Skeletal muscle satellite cell (primary cell): ENCODE data around the gene PDIK1L.
A peak's percentile ranks its signal among the peaks of the same experiment; 100 is the strongest.

ENCODE experiments used
- H3K27me3 ChIP-seq: 2 replicates; pipeline ENCODE4 v1.7.0; 2013; ENCODE audit warnings: low read length; ENCODE audit not compliant: control insufficient read depth, insufficient read depth
- H3K36me3 ChIP-seq: 2 replicates; pipeline ENCODE4 v1.7.0; 2013; ENCODE audit warnings: mild to moderate bottlenecking, control low read depth, low read length; ENCODE audit not compliant: insufficient read depth
- H3K4me1 ChIP-seq: 2 replicates; pipeline ENCODE4 v1.7.0; 2013; ENCODE audit warnings: low read length; ENCODE audit not compliant: control insufficient read depth, insufficient read depth
- H3K4me2 ChIP-seq: 2 replicates; pipeline ENCODE4 v1.7.0; 2013; ENCODE audit warnings: mild to moderate bottlenecking, low read length
- H3K4me3 ChIP-seq: 2 replicates; pipeline ENCODE4 v1.7.0; 2013; ENCODE audit warnings: low read length
- H3K9ac ChIP-seq: 2 replicates; pipeline ENCODE4 v1.7.0; 2013; ENCODE audit warnings: mild to moderate bottlenecking, low read depth, low read length, moderate library complexity
- H3K9me3 ChIP-seq: replicated peaks from 2 replicates; pipeline ENCODE4 v1.7.0; 2013; ENCODE audit warnings: mild to moderate bottlenecking, control low read depth, low read length

Gene PDIK1L

GRCh38 chr1:26160527-26161414 lies 49.1 kb downstream of the PDIK1L start:
- Histone ChIP-seq H3K27me3 (peaks cover 41% of the 10 kb centered on the region), H3K4me3 (peak overlapping the region; percentile 69), H3K4me1 (peaks cover 20% of the 10 kb centered on the region), H3K9me3 (no peaks in the 10 kb centered on the region), H3K4me2 (peak overlapping the region; percentile 95), H3K36me3 (no peaks in the 10 kb centered on the region), H3K9ac (peak overlapping the region; percentile 52)

- Histone ChIP-seq H3K9ac (peak overlapping the region; percentile 52), H3K4me3 (peak overlapping the region; percentile 69), H3K4me1 (peaks cover 20% of the 10 kb centered on the region), H3K4me2 (peak overlapping the region; percentile 95), H3K9me3 (no peaks in the 10 kb centered on the region), H3K36me3 (no peaks in the 10 kb centered on the region), H3K27me3 (peaks cover 33% of the 10 kb centered on the region)
Measured at GRCh38 chr1:26161415-26162219, 50.0 kb downstream of the PDIK1L start.

GRCh38 chr1:26162220-26162709 lies 50.6 kb downstream of the PDIK1L start:
- H3K27me3 ChIP-seq = peaks cover 29% of the 10 kb centered on the region
- H3K4me1 ChIP-seq = peaks cover 20% of the 10 kb centered on the region
- H3K36me3 ChIP-seq = no peaks in the 10 kb centered on the region
- H3K4me2 ChIP-seq = peak overlapping the region; percentile 95
- peak overlapping the region; percentile 69 for H3K4me3 ChIP-seq
- no peaks in the 10 kb centered on the region for H3K9me3 ChIP-seq
- H3K9ac ChIP-seq = no peak overlapping the region

- Histone ChIP-seq H3K36me3 (no peaks in the 10 kb centered on the region), H3K4me1 (peaks cover 20% of the 10 kb centered on the region), H3K4me3 (peak overlapping the region; percentile 67), H3K9ac (peak overlapping the region; percentile 58), H3K27me3 (peaks cover 22% of the 10 kb centered on the region), H3K4me2 (peak overlapping the region; percentile 86), H3K9me3 (no peaks in the 10 kb centered on the region)
Measured at GRCh38 chr1:26163684-26164035, 52.0 kb downstream of the PDIK1L start.

GRCh38 chr1:26164036-26164860 lies 52.6 kb downstream of the PDIK1L start:
- H3K36me3 ChIP-seq = no peaks in the 10 kb centered on the region
- peaks cover 20% of the 10 kb centered on the region for H3K4me1 ChIP-seq
- H3K9ac ChIP-seq = peak overlapping the region; percentile 58
- peak overlapping the region; percentile 67 for H3K4me3 ChIP-seq
- peaks cover 22% of the 10 kb centered on the region for H3K27me3 ChIP-seq
- peak overlapping the region; percentile 86 for H3K4me2 ChIP-seq
- H3K9me3 ChIP-seq = no peaks in the 10 kb centered on the region

GRCh38 chr1:26164861-26165842 lies 53.5 kb downstream of the PDIK1L start:
- Histone ChIP-seq H3K4me1 (peaks cover 20% of the 10 kb centered on the region), H3K9ac (no peak overlapping the region), H3K36me3 (no peaks in the 10 kb centered on the region), H3K4me2 (no peak overlapping the region), H3K27me3 (peaks cover 22% of the 10 kb centered on the region), H3K4me3 (no peak overlapping the region), H3K9me3 (no peaks in the 10 kb centered on the region)

- Histone ChIP-seq H3K9ac (no peak overlapping the region), H3K4me1 (peaks cover 20% of the 10 kb centered on the region), H3K36me3 (peaks cover 8% of the 10 kb centered on the region), H3K4me3 (no peak overlapping the region), H3K9me3 (no peaks in the 10 kb centered on the region), H3K27me3 (peaks cover 13% of the 10 kb centered on the region), H3K4me2 (no peak overlapping the region)
Measured at GRCh38 chr1:26166719-26167281, 55.2 kb downstream of the PDIK1L start.

- peaks cover 8% of the 10 kb centered on the region for H3K36me3 ChIP-seq
- peak within 1 kb of the TSS; percentile 94 for H3K4me2 ChIP-seq
- H3K9ac ChIP-seq = peak within 1 kb of the TSS; percentile 96
- peaks cover 9% of the 10 kb centered on the region for H3K27me3 ChIP-seq
- H3K4me3 ChIP-seq = peak within 1 kb of the TSS; percentile 93
- no peaks in the 10 kb centered on the region for H3K9me3 ChIP-seq
- H3K4me1 ChIP-seq = peaks cover 13% of the 10 kb centered on the region
Measured at GRCh38 chr1:26168410-26169197, 57.0 kb downstream of the PDIK1L start, which contains the start of gene C1orf232. C1orf232 (minus strand) TSS chr1:26168963; CDS start chr1:26168499, 464 bp downstream.

GRCh38 chr1:26169198-26169554 lies 57.6 kb downstream of the PDIK1L start:
- peak overlapping the region; percentile 94 for H3K4me2 ChIP-seq
- no peak overlapping the region for H3K9ac ChIP-seq
- H3K4me3 ChIP-seq = peak overlapping the region; percentile 93
- peaks cover 10% of the 10 kb centered on the region for H3K4me1 ChIP-seq
- H3K9me3 ChIP-seq = no peaks in the 10 kb centered on the region
- peaks cover 9% of the 10 kb centered on the region for H3K27me3 ChIP-seq
- peaks cover 8% of the 10 kb centered on the region for H3K36me3 ChIP-seq
